Measurements from ENCODE around the gene PSIP1.
"Not testable (repeated sequence)": the region's sequence is repeated elsewhere in the genome, so short reads cannot be mapped to it uniquely, and the experiment has no call there.

PSIP1 gene

DNA sequence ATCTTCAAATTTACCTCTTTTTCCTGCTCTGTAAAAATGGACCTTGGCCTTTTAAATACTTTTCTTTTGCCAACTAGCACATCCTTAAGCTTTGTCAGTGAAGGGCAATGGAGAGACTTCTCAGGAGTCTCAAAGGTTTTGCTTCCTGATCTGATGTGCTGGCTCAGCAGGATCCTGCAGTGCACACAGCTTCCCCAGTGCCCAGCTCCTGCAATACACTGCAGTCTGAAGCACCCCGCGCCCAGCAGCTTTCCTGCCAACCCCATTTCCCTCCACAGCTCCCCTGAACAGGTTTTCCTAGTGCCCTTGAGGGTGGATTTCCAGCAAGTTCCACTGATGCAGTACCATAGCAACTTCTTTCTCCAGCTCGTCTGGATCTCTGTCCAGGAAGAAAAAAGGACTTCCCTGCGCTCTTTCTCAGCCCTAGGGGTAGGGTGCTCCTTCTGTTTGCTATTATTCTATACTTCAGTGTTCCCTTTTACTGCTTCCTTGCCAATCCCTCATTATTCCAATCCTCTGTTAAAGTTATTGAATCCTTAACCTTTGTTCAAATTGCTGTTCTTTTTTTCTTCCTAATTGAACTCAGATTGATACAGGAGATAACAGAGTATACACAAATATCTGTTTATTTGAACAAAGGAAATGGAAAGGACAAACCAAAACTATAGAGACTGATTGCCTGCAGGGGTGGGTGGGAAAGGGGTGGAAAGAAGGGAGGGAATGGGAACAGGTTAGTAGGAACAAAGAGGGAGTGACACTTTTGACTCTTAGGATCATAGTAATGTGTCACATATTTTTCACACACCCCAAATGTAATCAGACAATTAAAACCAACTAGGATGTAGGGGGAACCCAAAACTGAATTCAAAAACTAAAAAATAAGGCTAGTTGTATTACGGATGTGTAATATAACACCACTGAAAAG lies 79.6 kb downstream of the PSIP1 start:
- DNase-seq: no peak

DNA sequence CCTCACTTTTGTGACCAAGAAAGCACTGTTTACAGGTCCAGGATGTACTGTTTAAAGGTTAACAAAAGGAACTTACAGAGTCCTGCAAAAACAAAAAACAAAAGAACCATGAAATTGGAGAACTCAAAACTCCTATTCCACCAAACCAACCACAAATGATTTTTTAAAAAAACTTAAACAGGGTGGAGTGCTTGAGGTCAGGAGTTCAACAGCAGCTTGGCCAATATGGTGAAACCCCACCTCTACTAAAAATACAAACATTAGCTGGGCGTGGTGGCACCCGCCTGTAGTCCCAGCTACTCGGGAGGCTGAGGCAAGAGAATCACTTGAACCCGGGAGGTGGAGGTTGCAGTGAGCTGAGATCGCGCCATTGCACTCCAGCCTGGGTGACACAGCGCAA lies 83.1 kb downstream of the PSIP1 start:
- not testable (repeated sequence) for DNase-seq

DNA sequence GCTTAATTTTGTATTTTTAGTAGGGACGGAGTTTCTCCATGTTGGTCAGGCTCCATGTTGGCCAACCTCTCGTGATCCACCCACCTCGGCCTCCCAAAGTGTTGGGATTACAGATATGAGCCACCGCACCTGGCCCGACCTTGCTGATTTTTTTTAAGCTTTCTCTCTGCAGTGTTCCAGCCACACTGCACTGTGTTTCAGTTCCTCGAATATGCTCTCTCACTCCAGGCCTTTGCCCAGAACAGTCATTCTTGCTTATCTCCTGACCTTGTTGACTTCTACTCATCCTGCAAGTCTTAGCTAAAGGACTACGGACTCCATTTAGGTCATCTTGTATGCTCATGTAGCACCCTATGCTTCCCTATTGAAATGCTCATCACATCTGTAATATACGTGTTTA lies 84.8 kb downstream of the PSIP1 start:
- no peak for DNase-seq

DNA sequence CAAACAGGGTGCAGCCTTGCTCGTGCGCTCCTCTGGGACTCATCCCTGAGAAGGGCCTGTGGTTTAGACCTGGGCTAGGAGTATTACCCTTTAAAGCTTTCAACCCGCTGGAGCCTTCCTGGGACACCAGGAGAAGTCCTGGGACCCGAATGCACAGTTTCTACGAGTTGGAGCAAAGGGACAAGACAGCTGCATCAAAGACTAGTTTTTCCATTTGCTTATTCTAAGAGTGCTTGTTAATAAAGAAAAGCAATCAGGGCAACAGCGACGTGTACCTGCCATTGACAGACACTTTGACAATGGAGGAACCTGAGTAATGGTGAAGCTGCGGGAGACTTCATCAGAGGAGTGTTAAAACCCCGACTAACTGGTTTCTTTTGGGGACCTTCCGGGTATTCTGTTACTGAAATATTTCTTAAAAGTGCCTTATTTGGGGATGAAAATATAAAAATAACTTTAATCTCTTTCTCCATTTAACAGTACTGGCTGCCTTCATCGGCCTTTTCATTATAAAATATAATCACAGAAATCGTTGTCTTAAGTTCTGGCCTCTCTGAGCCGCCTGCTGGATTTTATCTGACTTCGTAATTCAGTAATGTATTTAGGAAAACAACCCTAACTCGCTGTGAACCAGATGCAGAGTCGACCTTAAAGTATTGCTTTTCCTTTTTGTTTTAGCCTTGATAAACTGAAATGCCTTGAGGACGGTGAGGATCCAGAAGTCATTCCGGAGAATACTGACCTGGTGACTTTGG lies 87.4 kb downstream of the PSIP1 start:
- peak in 1 of 2 experiments; percentile 6 for DNase-seq

DNA sequence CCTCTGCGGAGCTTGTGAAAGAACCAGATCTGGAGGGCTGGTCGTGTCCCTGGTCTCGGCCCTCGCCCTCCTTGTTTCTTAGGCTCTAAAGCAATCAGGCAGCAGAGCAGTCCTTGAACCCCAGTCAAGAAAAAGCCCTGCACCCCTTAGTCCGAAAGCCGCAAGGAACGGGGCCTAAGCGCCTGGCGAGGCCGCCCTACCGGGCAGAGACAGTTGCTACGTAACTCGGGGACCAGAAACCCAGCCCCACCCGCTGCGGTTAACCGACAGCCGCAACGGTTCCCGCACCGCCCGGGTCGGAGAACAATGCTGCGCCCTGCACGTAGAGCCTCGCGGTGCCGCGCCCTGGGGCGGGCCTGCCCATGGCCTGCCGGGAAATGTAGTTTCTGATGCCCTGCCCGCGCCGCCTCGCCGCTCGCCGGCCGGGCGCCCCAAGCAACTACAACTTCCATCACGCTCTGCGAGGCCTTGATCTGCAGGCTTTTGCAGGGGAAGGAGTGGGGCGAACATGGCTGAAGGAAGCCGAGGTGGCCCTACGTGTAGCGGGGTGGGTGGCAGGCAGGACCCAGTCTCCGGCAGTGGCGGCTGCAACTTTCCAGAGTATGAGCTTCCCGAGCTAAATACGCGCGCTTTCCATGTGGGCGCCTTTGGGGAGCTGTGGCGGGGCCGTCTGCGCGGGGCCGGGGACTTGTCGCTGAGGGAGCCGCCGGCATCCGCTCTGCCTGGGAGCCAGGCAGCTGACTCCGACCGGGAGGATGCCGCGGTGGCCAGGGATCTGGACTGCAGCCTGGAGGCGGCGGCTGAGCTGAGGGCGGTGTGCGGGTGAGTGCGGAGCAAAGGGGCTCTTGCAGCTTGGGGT lies 88.2 kb downstream of the PSIP1 start, which contains the start of gene SNAPC3:
SNAPC3 (plus strand) TSS at position 505 of the 859 bp plus-strand sequence; CDS start at position 509, 4 bp downstream.
- peak; percentile 87 to 96 for DNase-seq

DNA sequence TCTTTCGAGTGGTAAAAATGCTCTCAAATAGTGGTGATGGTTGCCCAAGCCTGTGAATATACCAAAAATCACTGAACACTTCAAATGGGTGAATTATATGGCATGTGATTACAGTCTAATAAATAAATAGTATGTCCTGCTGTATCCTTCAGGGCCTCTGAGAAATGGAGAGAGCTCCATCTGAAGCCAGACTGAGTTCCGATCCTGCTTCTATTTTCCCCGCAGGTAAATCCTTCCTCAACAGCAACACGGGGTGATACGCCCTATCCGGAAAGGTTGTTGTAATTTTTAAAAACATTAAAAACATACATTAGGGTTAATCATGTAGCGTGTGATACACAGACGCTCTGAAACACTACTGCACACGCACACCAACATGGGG lies 88.8 kb downstream of the PSIP1 start:
- DNase-seq: no peak

DNA sequence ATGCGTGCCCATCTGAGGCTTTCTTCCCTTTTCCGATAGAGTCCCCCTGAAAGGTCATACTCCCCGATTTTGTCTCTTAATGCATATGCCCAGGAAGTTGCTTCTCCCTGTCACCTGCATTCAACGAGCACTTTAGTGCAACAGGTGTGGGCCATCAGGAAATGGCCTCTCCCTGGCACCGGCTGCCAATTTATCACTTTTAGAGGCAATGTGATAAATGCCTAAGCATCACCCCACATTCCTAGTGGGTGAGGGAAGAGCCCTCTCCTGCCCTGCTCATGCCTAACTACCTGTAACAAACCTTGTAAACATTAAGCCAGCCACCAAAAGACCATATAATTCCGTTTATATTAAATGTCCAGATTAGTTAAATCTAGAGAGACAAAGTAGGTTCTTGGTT lies 89.2 kb downstream of the PSIP1 start:
- no peak for DNase-seq

DNA sequence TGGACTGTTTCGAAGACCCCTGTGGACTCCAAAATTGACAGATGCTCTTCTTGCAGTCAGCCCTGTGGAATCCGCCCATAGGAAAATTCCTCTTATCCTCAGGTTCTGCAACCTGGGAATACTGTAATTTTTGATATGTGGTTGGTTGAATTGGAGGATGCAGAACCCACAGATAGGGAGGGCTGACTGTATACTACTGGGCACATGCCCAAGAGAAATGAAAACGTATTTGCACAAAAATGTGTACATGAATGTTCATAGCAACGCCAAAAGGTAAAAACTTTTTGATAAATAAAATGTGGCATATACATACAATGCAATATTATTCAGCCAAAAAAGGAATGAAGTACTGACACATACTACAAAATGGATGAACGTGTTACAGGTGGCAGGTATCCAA lies 90.0 kb downstream of the PSIP1 start:
- DNase-seq: no peak

DNA sequence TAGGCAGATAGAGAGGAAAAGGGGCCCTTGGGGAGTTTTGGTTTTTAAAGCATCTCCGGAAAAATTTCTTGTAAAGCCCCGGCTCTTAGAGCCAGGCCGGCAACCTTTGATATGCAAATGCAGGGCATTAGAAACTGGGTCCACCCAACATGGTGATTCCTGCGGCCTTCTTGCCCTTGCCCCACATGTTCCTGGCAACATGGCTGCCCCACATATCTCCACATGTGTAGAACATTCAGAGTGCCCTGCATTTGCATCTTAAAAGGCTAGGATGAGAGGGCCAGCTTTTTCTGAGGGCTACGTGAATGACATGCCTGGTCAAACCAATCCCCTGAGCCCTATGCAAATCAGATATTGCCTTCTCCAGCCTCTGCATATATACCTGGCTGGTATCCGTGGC lies 93.1 kb downstream of the PSIP1 start:
- no peak for DNase-seq

DNA sequence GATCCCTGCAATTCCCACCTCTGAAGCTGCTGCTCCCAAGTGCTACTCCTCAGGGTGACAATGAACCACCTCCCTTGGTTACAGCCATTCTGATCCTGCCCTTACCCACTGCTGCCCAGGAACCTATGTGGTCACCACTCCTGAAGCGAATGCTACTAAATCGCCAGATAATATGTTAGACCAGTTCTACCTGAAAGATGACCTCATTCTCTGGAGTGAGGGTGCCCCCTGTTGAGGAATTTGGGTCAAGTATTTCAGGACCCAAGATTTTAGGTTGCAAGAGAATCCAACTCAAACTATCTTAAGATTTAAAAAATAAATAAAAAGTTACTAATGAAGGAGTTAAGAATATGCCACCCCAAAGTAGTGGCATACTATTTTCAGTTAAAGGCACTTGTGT lies 93.9 kb downstream of the PSIP1 start:
- DNase-seq: peak in 1 of 2 experiments; percentile 44

All from NCI-H446 (cell line).